ENCODE results near the gene DLG2.

DLG2 gene

GRCh38 chr11:85095239-85095638 is 531.9 kb downstream of the DLG2 start:
- no peak for TF ChIP-seq CTCF (IDR thresholded peaks at IDR 0.05; ENCODE audit: control insufficient read depth, extremely low read depth, insufficient read depth)
- no peak overlapping the region for H3K4me3 ChIP-seq (ENCODE audit: low read depth, low read length)
- DNase-seq (ENCODE audit: low read depth) = no peak

GRCh38 chr11:85094795-85095194 is 532.3 kb downstream of the DLG2 start:
- no peak for DNase-seq (ENCODE audit: low read depth)
- TF ChIP-seq CTCF (IDR thresholded peaks at IDR 0.05; ENCODE audit: control insufficient read depth, extremely low read depth, insufficient read depth) = no peak
- no peak overlapping the region for H3K4me3 ChIP-seq (ENCODE audit: low read depth, low read length)

GRCh38 chr11:85089654-85090053 is 537.5 kb downstream of the DLG2 start:
- TF ChIP-seq CTCF (IDR thresholded peaks at IDR 0.05; ENCODE audit: control insufficient read depth, extremely low read depth, insufficient read depth) = no peak
- DNase-seq (ENCODE audit: low read depth) = no peak
- H3K4me3 ChIP-seq (ENCODE audit: low read depth, low read length) = no peak overlapping the region

- DNase-seq (ENCODE audit: low read depth) = no peak
- no peak overlapping the region for H3K4me3 ChIP-seq (ENCODE audit: low read depth, low read length)
- TF ChIP-seq CTCF (IDR thresholded peaks at IDR 0.05; ENCODE audit: control insufficient read depth, extremely low read depth, insufficient read depth) = no peak
These were observed 538.9 kb downstream of the DLG2 start for GRCh38 chr11:85088286-85088685.

- TF ChIP-seq CTCF (IDR thresholded peaks at IDR 0.05; ENCODE audit: control insufficient read depth, extremely low read depth, insufficient read depth) = no peak
- DNase-seq (ENCODE audit: low read depth) = peak; percentile 77
- no peak overlapping the region for H3K4me3 ChIP-seq (ENCODE audit: low read depth, low read length)
These were observed 540.5 kb downstream of the DLG2 start for GRCh38 chr11:85086504-85087284.

- no peak for DNase-seq (ENCODE audit: low read depth)
- H3K4me3 ChIP-seq (ENCODE audit: low read depth, low read length) = no peak overlapping the region
- TF ChIP-seq CTCF (IDR thresholded peaks at IDR 0.05; ENCODE audit: control insufficient read depth, extremely low read depth, insufficient read depth) = no peak
These were observed 550.4 kb downstream of the DLG2 start for GRCh38 chr11:85076535-85077330.
